ENCODE measurements around the gene CLTB. TPM values are rescaled to one million over a fixed set of nuclear protein-coding genes. Genes with fewer than 3 reads are reported as not detected.

CLTB gene
- total and polyA plus RNA-seq, 2 of the 8 experiments (the other 6 are each of a cell fraction or from before 2014, with no cell fraction given), result 25.9 to 34.9 TPM

- peak; percentile 87 for TF ChIP-seq YY1 (IDR thresholded peaks at IDR 0.05; ENCODE audit: low read depth, low read length)
Observed at GRCh38 chr5:176389135-176390123, 26.9 kb downstream of the CLTB start (continued).

Data from H1 (cell line).